ENCODE data around the gene TMC1. TPM values are rescaled to one million over a fixed set of nuclear protein-coding genes. Genes with fewer than 3 reads are reported as not detected.

The TMC1 gene
- total and polyA plus RNA-seq, 10 of the 15 experiments (the other 5 are each of a cell fraction or from before 2014, with no cell fraction given) = 0.06 to 0.94 (median 0.40) TPM; not detected in 1

DNA sequence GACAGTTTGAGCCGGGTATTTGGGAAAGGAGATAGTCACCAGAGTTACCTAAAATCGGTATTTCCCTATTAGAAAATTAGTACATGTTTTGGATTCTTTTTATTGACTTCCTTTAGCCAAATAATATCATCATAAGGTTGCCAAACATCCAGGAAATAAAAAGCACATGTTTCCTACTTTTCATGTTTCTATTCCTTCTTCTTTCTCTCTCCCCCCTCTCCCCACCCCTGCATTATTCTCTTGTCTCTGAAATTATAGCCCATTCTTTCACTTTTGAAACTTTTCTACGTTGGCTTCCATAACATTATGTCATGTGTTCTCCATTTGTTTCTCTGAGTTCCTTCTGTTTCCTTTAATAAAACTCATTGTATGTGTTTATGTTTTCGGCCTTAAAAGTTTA lies 269.6 kb downstream of the TMC1 start:
- no peaks in the 10 kb centered on the region for H3K36me3 ChIP-seq (ENCODE audit: control insufficient read depth in 2 of 2, insufficient read depth in 2 of 2, low read length in 1 of 2)
- in situ Hi-C loops (cut with MboI) = no loop called here
- RAD21 ChIA-PET (ENCODE audit: unreplicated experiment) = no interaction called here
- no peak overlapping the region for H3K4me3 ChIP-seq
- no peak for DNase-seq (ENCODE audit: low read depth, low spot score)
- TF ChIP-seq MXI1 (IDR thresholded peaks at IDR 0.05; ENCODE audit: low read depth, low read length) = no peak
- TF ChIP-seq SMAD5 (IDR thresholded peaks at IDR 0.05; ENCODE audit: low read depth) = no peak
- TF ChIP-seq IKZF2 (IDR thresholded peaks at IDR 0.05) = no peak
- TF ChIP-seq, protein P1, sequence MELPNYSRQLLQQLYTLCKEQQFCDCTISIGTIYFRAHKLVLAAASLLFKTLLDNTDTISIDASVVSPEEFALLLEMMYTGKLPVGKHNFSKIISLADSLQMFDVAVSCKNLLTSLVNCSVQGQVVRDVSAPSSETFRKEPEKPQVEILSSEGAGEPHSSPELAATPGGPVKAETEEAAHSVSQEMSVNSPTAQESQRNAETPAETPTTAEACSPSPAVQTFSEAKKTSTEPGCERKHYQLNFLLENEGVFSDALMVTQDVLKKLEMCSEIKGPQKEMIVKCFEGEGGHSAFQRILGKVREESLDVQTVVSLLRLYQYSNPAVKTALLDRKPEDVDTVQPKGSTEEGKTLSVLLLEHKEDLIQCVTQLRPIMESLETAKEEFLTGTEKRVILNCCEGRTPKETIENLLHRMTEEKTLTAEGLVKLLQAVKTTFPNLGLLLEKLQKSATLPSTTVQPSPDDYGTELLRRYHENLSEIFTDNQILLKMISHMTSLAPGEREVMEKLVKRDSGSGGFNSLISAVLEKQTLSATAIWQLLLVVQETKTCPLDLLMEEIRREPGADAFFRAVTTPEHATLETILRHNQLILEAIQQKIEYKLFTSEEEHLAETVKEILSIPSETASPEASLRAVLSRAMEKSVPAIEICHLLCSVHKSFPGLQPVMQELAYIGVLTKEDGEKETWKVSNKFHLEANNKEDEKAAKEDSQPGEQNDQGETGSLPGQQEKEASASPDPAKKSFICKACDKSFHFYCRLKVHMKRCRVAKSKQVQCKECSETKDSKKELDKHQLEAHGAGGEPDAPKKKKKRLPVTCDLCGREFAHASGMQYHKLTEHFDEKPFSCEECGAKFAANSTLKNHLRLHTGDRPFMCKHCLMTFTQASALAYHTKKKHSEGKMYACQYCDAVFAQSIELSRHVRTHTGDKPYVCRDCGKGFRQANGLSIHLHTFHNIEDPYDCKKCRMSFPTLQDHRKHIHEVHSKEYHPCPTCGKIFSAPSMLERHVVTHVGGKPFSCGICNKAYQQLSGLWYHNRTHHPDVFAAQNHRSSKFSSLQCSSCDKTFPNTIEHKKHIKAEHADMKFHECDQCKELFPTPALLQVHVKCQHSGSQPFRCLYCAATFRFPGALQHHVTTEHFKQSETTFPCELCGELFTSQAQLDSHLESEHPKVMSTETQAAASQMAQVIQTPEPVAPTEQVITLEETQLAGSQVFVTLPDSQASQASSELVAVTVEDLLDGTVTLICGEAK (IDR thresholded peaks at IDR 0.05; ENCODE audit: borderline replicate concordance) = no peak
- no peak for TF ChIP-seq SMARCA5 (IDR thresholded peaks at IDR 0.05)
- no peaks in the 10 kb centered on the region for H3K79me2 ChIP-seq (ENCODE audit: control insufficient read depth, insufficient read depth, low read length)
- H2AFZ ChIP-seq (ENCODE audit: control insufficient read depth, low read depth, low read length) = no peak overlapping the region
- no peak overlapping the region for H3K27ac ChIP-seq (ENCODE audit: control insufficient read depth, insufficient read depth)
- SMC1A ChIA-PET (ENCODE audit: uncharacterized antibody, unreplicated experiment) = no interaction called here
- WGBS (ENCODE audit: insufficient coverage, insufficient replicate concordance, low lambda C conversion rate, missing lambda C conversion rate) = 27% methylated on average over 4 of the region's 4 CpGs
- no peaks in the 10 kb centered on the region for H3K4me1 ChIP-seq (ENCODE audit: control insufficient read depth, insufficient read depth, low read length)
- CTCF ChIA-PET = no interaction called here
- POLR2A ChIA-PET = no interaction called here
- no peak overlapping the region for H3K9ac ChIP-seq (ENCODE audit: control insufficient read depth, insufficient read depth, low read length)
- H3K4me2 ChIP-seq (ENCODE audit: control insufficient read depth, insufficient read depth) = no peak overlapping the region
- no peaks in the 10 kb centered on the region for H3K9me3 ChIP-seq (replicated peaks; ENCODE audit: control insufficient read depth, insufficient read depth, low read length)
- no peak for ATAC-seq
- H4K20me1 ChIP-seq (ENCODE audit: control insufficient read depth, insufficient read depth) = no peaks in the 10 kb centered on the region
- BruUV-seq (replicated peaks) = no TSS peak
- intact Hi-C loops (cut with micrococcal nuclease; ENCODE audit: unreplicated experiment) = no loop called here
- H3K27me3 ChIP-seq (replicated peaks in 1 of 2; ENCODE audit: control insufficient read depth in 2 of 2, insufficient read depth in 2 of 2, low read length in 1 of 2) = no peaks in the 10 kb centered on the region
- FAIRE-seq = no peak

Data from GM12878 (cell line).